Fibroblast of the aortic adventitia (primary cell): ENCODE results near the gene SLC6A1. TPM values are rescaled to one million over a fixed set of nuclear protein-coding genes. Genes with fewer than 3 reads are reported as not detected.

Source experiments
- DNase-seq: peaks from one replicate; pipeline ENCODE4 v3.0.0-alpha.2; 2010; ENCODE audit warnings: low read depth
- H3K4me3 ChIP-seq: 2 replicates; pipeline ENCODE4 v1.5.1; 2011; ENCODE audit warnings: low read depth, mild to moderate bottlenecking, control low read depth, low read length, moderate library complexity
- CTCF ChIP-seq: IDR thresholded peaks from 2 replicates; pipeline ENCODE4 v1.5.1; 2011; ENCODE audit warnings: mild to moderate bottlenecking, low read length, control low read depth, inconsistent platforms; ENCODE audit not compliant: insufficient read depth
- total RNA-seq: library from RNA; depleted of rRNA; stranded (reverse); fragments of >200 nt; gene quantifications from 2 replicates; pipeline ENCODE4 v1.2.3, GENCODE V29; 2012; ENCODE audit warnings: low replicate concordance

SLC6A1 gene
- total RNA-seq, 1 donor: not detected

GRCh38 chr3:11002371-11002807, 9.8 kb downstream of the SLC6A1 start:
- no peak overlapping the region for H3K4me3 ChIP-seq
- no peak for DNase-seq
- no peak for TF ChIP-seq CTCF

- no peak for TF ChIP-seq CTCF
- no peak overlapping the region for H3K4me3 ChIP-seq
- DNase-seq: no peak
Observed at GRCh38 chr3:11004563-11004962, 12.0 kb downstream of the SLC6A1 start.

GRCh38 chr3:11005686-11006256, 13.2 kb downstream of the SLC6A1 start:
- no peak for TF ChIP-seq CTCF
- no peak for DNase-seq

GRCh38 chr3:11006986-11007933, 14.7 kb downstream of the SLC6A1 start:
- no peak for TF ChIP-seq CTCF
- no peak for DNase-seq
- H3K4me3 ChIP-seq: no peak overlapping the region

More at GRCh38 chr3:11005686-11006256, 13.2 kb downstream of the SLC6A1 start:
- no peak overlapping the region for H3K4me3 ChIP-seq

GRCh38 chr3:11009898-11010297, 17.4 kb downstream of the SLC6A1 start:
- no peak overlapping the region for H3K4me3 ChIP-seq
- TF ChIP-seq CTCF: no peak
- DNase-seq: no peak

- DNase-seq: no peak
- H3K4me3 ChIP-seq: no peak overlapping the region
- TF ChIP-seq CTCF: no peak
Observed at GRCh38 chr3:11010426-11011165, 18.0 kb downstream of the SLC6A1 start.
